GM18519 (cell line): ENCODE data around the gene MPG.
"Not testable (repeated sequence)": the region's sequence is repeated elsewhere in the genome, so short reads cannot be mapped to it uniquely, and the experiment has no call there.

ENCODE experiments used
- ATAC-seq: cut with Tn5 transposase; IDR thresholded peaks from one replicate; pipeline ENCODE4 v1.9.1; 2021; ENCODE audit warnings: mild to moderate bottlenecking, moderate library complexity; ENCODE audit not compliant: unreplicated experiment, low FRiP score

MPG gene

GRCh38 chr16:104928-105327 is 26.9 kb downstream of the MPG start:
- ATAC-seq: no peak

DNA sequence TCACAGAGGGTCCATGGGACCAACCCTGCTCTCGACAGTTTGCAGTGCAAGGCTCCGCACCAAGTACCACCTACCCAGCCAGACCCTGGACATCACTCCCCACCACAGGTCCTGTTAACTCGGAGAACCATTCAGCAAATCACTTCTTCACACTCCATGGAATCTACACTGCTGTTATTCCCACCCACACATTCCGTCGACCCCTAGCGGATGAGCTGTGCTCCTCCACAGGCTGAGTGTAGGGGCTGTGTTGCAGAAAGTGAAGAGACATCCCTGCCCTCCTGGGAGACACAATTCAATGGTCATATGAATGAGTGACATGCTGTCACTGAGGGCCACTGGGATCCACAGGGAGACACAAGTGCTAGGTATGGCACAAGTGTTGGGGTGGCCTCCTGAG is 27.5 kb downstream of the MPG start:
- ATAC-seq: no peak

DNA sequence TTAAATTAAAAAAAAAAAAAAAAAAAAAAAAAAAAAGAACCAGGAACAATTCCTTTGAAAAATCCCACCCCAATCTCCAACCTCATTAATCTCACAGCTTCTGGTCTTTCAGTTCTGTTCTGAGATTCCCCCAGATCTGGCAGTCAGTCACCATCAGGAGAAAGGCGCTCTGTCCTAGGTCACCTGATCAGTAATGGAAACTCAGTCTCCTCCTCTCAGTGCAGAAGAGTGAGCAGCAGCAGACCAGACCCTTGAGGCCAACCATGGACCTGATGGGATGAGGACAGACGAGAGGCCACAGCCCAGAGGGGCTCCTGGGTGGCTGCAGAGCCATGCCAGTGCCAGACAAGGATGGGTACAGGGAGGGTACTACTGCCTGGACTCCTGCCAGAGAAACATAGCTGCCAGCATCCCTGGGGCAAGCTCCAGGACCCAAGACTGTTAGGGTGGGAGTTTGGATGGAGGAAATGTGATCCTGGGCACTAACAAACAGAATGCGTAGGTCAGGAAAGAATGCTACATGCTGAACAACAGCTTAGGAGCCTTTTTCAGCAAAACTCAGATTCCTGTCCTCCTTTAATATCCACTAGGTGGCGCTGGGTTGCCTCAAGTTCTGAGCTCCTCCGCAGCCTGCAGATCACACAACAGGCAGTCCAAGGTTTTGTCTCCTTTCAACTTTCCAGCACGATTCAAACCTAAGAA is 28.7 kb downstream of the MPG start:
- no peak for ATAC-seq

GRCh38 chr16:112153-112840 is 34.3 kb downstream of the MPG start:
- ATAC-seq: no peak

DNA sequence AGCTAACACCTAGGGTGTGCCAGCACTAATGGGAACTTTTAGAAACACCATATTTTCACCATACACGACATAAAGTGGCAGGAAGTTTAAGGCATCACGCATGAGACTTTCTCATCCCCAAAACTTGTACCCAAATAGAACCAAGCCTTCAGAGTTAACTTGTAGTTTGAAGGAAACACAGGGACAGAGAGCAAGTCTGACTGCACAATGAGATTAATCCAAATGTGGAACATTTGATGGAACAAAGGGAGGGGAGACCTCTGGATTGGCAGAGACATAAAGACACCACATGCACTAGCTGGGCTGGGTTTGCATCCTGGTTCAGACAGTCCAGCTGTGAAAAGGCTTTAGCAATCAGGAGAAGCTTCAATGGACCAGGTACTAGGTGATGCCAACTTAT is 36.3 kb downstream of the MPG start:
- no peak for ATAC-seq

GRCh38 chr16:116015-116414 is 38.0 kb downstream of the MPG start:
- ATAC-seq: no peak

- ATAC-seq: no peak
These were observed 39.6 kb downstream of the MPG start for GRCh38 chr16:117379-118365.

DNA sequence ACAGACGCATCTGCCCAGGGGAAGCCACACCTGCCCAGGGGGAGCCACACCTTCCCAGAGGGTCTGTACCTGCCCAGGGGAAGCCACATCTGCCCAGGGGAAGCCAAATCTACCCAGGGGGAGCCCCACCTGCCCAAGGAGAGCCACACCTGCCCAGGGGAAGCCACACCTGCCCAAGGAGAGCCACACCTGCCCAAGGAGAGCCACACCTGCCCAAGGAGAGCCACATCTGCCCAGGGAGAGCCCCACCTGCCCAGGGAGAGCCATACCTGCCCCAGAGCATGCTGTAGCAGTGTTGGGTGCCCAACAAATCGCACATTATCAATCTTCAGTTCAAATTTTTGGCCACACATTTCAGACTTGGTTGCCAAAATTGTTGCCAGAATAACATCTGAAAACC is 40.8 kb downstream of the MPG start:
- no peak for ATAC-seq

GRCh38 chr16:119295-119694 is 41.3 kb downstream of the MPG start:
- ATAC-seq: no peak

DNA sequence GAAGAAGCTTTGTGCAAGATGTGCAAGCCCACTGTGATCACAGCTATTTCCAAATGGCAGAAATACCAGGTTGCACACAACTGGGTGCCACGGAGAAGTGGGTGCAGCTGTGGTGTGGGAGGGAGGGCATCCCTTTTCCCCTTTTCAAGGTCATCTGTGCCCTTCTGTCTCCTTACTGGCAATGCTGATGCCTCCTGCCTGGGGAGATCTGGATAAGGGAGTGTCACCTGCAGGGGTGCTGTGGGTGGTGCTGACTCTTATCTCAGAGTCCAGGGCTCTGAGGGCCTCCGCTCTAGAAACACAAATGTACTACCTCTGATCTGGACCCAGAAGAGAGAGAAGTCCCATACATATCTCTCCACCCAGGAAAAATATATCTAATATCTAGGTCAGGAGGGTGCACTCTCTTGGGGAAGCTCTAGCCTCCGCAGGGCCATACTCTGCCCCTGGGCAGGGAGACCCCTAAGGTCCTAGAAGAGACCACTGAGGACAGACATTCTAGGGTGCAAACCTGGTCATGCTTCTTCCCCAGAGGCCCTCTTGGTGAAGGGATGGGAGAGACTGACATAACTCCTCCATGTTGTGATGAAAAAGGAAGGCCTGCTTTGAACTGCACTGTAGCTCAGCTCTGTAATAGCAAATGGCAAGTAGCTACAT is 41.9 kb downstream of the MPG start:
- ATAC-seq: no peak

DNA sequence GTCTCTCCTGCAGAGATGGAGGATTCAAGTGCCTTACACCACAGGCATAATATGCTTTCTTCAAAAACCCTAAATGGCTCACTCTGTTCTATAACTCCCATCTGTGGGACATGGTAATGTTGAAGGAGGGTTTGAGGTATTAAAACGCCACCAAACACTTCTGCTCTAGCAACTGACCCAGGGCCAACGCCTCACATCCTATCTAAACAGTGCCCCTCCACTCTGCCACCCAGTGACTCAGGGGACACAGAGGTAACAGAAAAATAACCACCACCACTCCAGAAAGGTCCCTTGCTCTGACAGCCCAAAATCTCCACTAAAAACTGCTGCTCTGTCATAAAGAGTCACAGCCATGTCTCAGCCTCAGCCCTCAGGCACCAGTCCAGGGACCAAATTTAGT is 42.7 kb downstream of the MPG start:
- no peak for ATAC-seq

GRCh38 chr16:122361-122760 is 44.3 kb downstream of the MPG start:
- no peak for ATAC-seq

DNA sequence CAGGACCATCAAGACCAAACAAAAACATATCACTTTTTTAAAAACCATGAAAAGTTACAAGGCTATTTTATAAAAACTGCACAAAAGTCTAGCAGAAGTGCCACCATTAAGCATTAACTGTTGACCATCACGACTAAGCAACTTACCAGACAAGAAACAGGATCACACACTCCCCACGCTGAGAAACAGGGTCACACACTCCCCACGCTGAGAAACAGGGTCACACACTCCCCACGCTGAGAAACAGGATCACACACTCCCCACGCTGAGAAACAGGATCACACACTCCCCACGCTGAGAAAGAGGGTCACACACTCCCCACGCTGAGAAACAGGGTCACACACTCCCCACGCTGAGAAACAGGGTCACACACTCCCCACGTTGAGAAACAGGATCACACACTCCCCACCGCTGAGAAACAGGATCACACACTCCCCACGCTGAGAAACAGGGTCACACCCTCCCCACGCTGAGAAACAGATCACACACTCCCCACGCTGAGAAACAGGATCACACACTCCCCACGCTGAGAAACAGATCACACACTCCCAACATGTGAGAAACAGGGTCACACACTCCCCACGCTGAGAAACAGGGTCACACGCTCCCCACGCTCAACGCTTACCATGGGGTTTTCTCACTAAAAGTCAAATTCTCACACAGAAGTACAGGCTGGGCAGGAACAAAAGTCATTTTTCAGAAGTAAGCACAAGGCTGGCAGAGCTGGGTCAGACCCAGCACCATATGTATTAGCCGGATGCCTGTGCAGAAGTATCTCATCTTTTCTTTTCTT is 45.7 kb downstream of the MPG start:
- not testable (repeated sequence) for ATAC-seq

DNA sequence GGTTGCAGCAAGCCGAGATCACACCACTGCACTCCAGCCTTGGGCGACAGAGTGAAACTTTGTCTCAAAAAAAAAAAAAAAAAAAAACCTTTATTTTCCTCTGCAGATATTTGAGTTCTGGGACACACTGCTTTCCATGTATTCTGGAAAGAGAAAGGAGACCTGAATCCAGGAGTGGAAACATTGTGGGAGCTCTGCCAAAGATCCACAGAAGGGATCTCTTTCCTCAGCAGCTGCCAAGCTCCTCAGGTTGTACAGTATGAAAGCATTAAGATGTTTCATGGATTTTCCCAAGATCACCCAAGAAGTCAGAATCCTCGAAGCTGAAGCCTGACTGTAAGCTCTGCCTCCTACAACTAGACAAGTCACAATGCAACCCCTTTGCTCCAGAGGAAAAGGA is 47.0 kb downstream of the MPG start:
- no peak for ATAC-seq

GRCh38 chr16:129075-129474 is 51.0 kb downstream of the MPG start:
- ATAC-seq: no peak

- no peak for ATAC-seq
These were observed 52.6 kb downstream of the MPG start for GRCh38 chr16:130533-131173.

DNA sequence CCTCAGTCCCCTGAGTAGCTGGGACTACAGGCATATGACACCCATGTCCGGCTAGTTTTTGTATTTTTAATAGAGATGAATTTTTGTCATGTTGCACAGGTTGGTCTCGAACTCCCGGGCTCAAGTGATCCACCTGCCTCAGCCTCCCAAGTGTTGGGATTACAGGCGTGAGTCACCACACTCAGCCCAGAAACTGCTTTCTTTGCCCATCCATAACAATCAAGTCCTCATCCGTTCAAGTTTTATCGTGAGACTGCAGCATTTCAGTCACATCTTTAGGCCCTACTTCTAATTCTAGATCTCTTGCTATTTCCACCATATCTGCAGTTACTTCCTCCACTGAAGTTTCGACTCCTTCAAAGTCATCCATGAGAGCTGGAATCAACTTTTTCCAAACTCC is 54.1 kb downstream of the MPG start:
- no peak for ATAC-seq

DNA sequence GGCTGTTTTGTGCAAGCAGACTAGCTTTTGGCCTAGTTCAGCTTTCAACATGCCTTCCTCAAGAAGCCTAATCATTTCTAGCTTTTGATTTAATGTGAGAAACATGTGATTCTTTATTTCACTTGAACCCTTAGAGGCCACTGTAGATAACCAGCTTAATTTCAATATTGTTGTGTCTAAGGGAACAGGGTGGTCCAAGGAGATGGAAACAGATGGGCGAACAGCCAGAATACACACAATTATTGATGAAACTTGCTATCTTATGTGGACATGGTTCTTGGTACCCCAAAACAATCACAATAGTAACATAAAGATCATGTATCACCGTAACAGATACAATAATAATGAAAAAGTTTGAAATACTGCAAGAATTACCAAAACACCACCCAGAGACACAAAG is 55.7 kb downstream of the MPG start:
- no peak for ATAC-seq
